Measurements from ENCODE around the gene DNAH1. TPM values are rescaled to one million over a fixed set of nuclear protein-coding genes. Genes with fewer than 3 reads are reported as not detected.

Gene DNAH1
- total RNA-seq, 2 donors from 2014 or later = 1.5 to 2.5 TPM

GRCh38 chr3:52443268-52443610 lies 127.1 kb downstream of the DNAH1 start:
- no peaks in the 10 kb centered on the region for H3K36me3 ChIP-seq
- no peak for DNase-seq (ENCODE audit: low spot score)
- H3K4me3 ChIP-seq = peak overlapping the region; percentile 23 to 42
- H3K27me3 ChIP-seq = no peaks in the 10 kb centered on the region
- TF ChIP-seq CTCF (IDR thresholded peaks at IDR 0.05) = no peak
- H3K4me1 ChIP-seq = peaks cover 0 to 19% of the 10 kb centered on the region in 2 donors
- H3K27ac ChIP-seq = peak overlapping the region in 1 of 2 donors; percentile 39
- no peaks in the 10 kb centered on the region for H3K9me3 ChIP-seq

- TF ChIP-seq CTCF (IDR thresholded peaks at IDR 0.05) = no peak
- no peak for DNase-seq (ENCODE audit: low spot score)
- H3K4me1 ChIP-seq = peaks cover 0 to 25% of the 10 kb centered on the region in 2 donors
- H3K36me3 ChIP-seq = no peaks in the 10 kb centered on the region
- no peaks in the 10 kb centered on the region for H3K27me3 ChIP-seq
- H3K4me3 ChIP-seq = peak overlapping the region; percentile 20 to 42
- H3K27ac ChIP-seq = no peak overlapping the region
- H3K9me3 ChIP-seq = no peaks in the 10 kb centered on the region
Measured at GRCh38 chr3:52443791-52444687, 127.9 kb downstream of the DNAH1 start.

- peaks cover 0 to 29% of the 10 kb centered on the region in 2 donors for H3K4me1 ChIP-seq
- TF ChIP-seq CTCF (IDR thresholded peaks at IDR 0.05) = peak; percentile 44 to 67
- H3K4me3 ChIP-seq = peak within 1 kb of the TSS; percentile 20 to 42
- H3K27me3 ChIP-seq = no peaks in the 10 kb centered on the region
- H3K36me3 ChIP-seq = peaks cover 6% of the 10 kb centered on the region
- no peaks in the 10 kb centered on the region for H3K9me3 ChIP-seq
- DNase-seq (ENCODE audit: low spot score) = no peak
- no peak within 1 kb of the TSS for H3K27ac ChIP-seq
Measured at GRCh38 chr3:52444860-52445793, 129.0 kb downstream of the DNAH1 start, which contains the start of gene SEMA3G. TSS of gene SEMA3G (minus strand) at chr3:52445103. CDS start at chr3:52445027, 76 bp downstream.

GRCh38 chr3:52446042-52446441 lies 129.9 kb downstream of the DNAH1 start:
- no peak for TF ChIP-seq CTCF (IDR thresholded peaks at IDR 0.05)
- H3K4me1 ChIP-seq = peaks cover 0 to 38% of the 10 kb centered on the region in 2 donors
- H3K27ac ChIP-seq = peak overlapping the region in 1 of 2 donors; percentile 47

GRCh38 chr3:52446631-52447511 lies 130.8 kb downstream of the DNAH1 start:
- Histone ChIP-seq H3K36me3 (peaks cover 24% of the 10 kb centered on the region), H3K9me3 (no peaks in the 10 kb centered on the region), H3K27ac (peak overlapping the region in 1 of 2 donors; percentile 89), H3K4me3 (no peak overlapping the region), H3K4me1 (peaks cover 0 to 43% of the 10 kb centered on the region in 2 donors), H3K27me3 (no peaks in the 10 kb centered on the region)
- DNase-seq (ENCODE audit: low spot score) = peak; percentile 73
- peak; percentile 100 for TF ChIP-seq CTCF (IDR thresholded peaks at IDR 0.05)

More at GRCh38 chr3:52446042-52446441, 129.9 kb downstream of the DNAH1 start:
- no peak for DNase-seq (ENCODE audit: low spot score)
- H3K9me3 ChIP-seq = no peaks in the 10 kb centered on the region
- H3K4me3 ChIP-seq = no peak overlapping the region
- H3K36me3 ChIP-seq = peaks cover 16% of the 10 kb centered on the region
- no peaks in the 10 kb centered on the region for H3K27me3 ChIP-seq

Data from right atrium auricular region (tissue), 2 donors.